Skeletal muscle tissue (tissue), 4 donors: Measurements from ENCODE around the gene SP9. TPM values are rescaled to one million over a fixed set of nuclear protein-coding genes. Genes with fewer than 3 reads are reported as not detected.

Source experiments
- H3K27ac ChIP-seq: one replicate; pipeline ENCODE4 v1.7.0; 2013; ENCODE audit warnings: mild to moderate bottlenecking, low read depth, low read length, inconsistent platforms
- H3K27me3 ChIP-seq, 3 donors: one replicate each; pipeline ENCODE4 v1.7.0; 2013; ENCODE audit warnings: low read length in 3 of 3; ENCODE audit not compliant: control insufficient read depth in 3 of 3, insufficient read depth in 3 of 3
- H3K36me3 ChIP-seq, 3 donors: one replicate each; pipeline ENCODE4 v1.7.0; 2013; ENCODE audit warnings: low read length in 3 of 3; ENCODE audit not compliant: control insufficient read depth in 3 of 3, insufficient read depth in 3 of 3
- H3K4me1 ChIP-seq, 3 donors: one replicate each; pipeline ENCODE4 v1.7.0; 2013; ENCODE audit warnings: low read length in 3 of 3, mild to moderate bottlenecking in 3 of 3; ENCODE audit not compliant: control insufficient read depth in 3 of 3, insufficient read depth in 3 of 3
- H3K4me3 ChIP-seq, 3 donors: one replicate each; pipeline ENCODE4 v1.7.0; 2013; ENCODE audit warnings: low read length in 3 of 3
- H3K9ac ChIP-seq, 3 donors: one replicate each; pipeline ENCODE4 v1.7.0; 2013; ENCODE audit warnings: low read length in 3 of 3, mild to moderate bottlenecking in 3 of 3, moderate library complexity in 2 of 3, low read depth in 1 of 3
- H3K9me3 ChIP-seq, 3 donors: one replicate each; pipeline ENCODE4 v1.7.0; 2013; ENCODE audit warnings: low read length in 3 of 3; ENCODE audit not compliant: control insufficient read depth in 3 of 3
- total RNA-seq: library from RNA; depleted of rRNA; stranded (reverse); fragments of >200 nt; gene quantifications from one replicate; pipeline ENCODE4 v1.2.3, GENCODE V29; 2014
- donor health status: Osteomylitis.

The SP9 gene
- total RNA-seq = not detected

- Histone ChIP-seq H3K4me3 (peak within 1 kb of the TSS; percentile 61 to 70 (median 63)), H3K27me3 (peaks cover 88 to 92% (median 90%) of the 10 kb centered on the region in 3 donors), H3K36me3 (no peaks in the 10 kb centered on the region), H3K9ac (peak within 1 kb of the TSS in 1 of 3 donors; percentile 16), H3K9me3 (no peaks in the 10 kb centered on the region), H3K27ac (no peak within 1 kb of the TSS), H3K4me1 (peaks cover 21 to 31% (median 22%) of the 10 kb centered on the region in 3 donors)
Measured at GRCh38 chr2:174334781-174335251, at the start of gene SP9. Gene SP9 (plus strand): TSS chr2:174334954. CDS start chr2:174335093, 139 bp downstream.

- no peaks in the 10 kb centered on the region for H3K36me3 ChIP-seq
- H3K9ac ChIP-seq = no peak overlapping the region
- H3K27ac ChIP-seq = no peak overlapping the region
- H3K27me3 ChIP-seq = no peaks in the 10 kb centered on the region
- no peaks in the 10 kb centered on the region for H3K9me3 ChIP-seq
- no peaks in the 10 kb centered on the region for H3K4me1 ChIP-seq
- no peak overlapping the region for H3K4me3 ChIP-seq
Measured at GRCh38 chr2:174286172-174286571, 48.6 kb upstream of the SP9 start.

GRCh38 chr2:174292908-174293307, 41.8 kb upstream of the SP9 start:
- Histone ChIP-seq H3K4me1 (no peaks in the 10 kb centered on the region), H3K9me3 (peaks cover 0 to 4% (median 0%) of the 10 kb centered on the region in 3 donors), H3K27me3 (no peaks in the 10 kb centered on the region), H3K4me3 (no peak overlapping the region), H3K36me3 (no peaks in the 10 kb centered on the region), H3K27ac (no peak overlapping the region), H3K9ac (no peak overlapping the region)

- Histone ChIP-seq H3K4me1 (no peaks in the 10 kb centered on the region), H3K36me3 (no peaks in the 10 kb centered on the region), H3K27me3 (no peaks in the 10 kb centered on the region), H3K27ac (no peak overlapping the region), H3K9ac (no peak overlapping the region), H3K9me3 (no peaks in the 10 kb centered on the region), H3K4me3 (no peak overlapping the region)
Measured at GRCh38 chr2:174300114-174300513, 34.6 kb upstream of the SP9 start.

- Histone ChIP-seq H3K9me3 (no peaks in the 10 kb centered on the region), H3K27ac (no peak overlapping the region), H3K36me3 (no peaks in the 10 kb centered on the region), H3K27me3 (peaks cover 0 to 12% (median 5%) of the 10 kb centered on the region in 3 donors), H3K4me1 (no peaks in the 10 kb centered on the region), H3K9ac (no peak overlapping the region), H3K4me3 (no peak overlapping the region)
Measured at GRCh38 chr2:174312581-174313234, 22.0 kb upstream of the SP9 start.

GRCh38 chr2:174322149-174322548, 12.6 kb upstream of the SP9 start:
- Histone ChIP-seq H3K9ac (no peak overlapping the region), H3K4me3 (no peak overlapping the region), H3K36me3 (no peaks in the 10 kb centered on the region), H3K27ac (no peak overlapping the region), H3K4me1 (peaks cover 9 to 10% (median 10%) of the 10 kb centered on the region in 3 donors), H3K9me3 (no peaks in the 10 kb centered on the region), H3K27me3 (peaks cover 8 to 13% (median 12%) of the 10 kb centered on the region in 3 donors)

- peaks cover 14 to 19% (median 18%) of the 10 kb centered on the region in 3 donors for H3K27me3 ChIP-seq
- H3K4me1 ChIP-seq = peaks cover 13 to 14% (median 13%) of the 10 kb centered on the region in 3 donors
Measured at GRCh38 chr2:174322746-174323145, 12.0 kb upstream of the SP9 start.

GRCh38 chr2:174324530-174324929, 10.2 kb upstream of the SP9 start:
- Histone ChIP-seq H3K4me3 (no peak overlapping the region), H3K4me1 (peaks cover 13 to 14% (median 13%) of the 10 kb centered on the region in 3 donors), H3K9me3 (no peaks in the 10 kb centered on the region), H3K27me3 (peaks cover 31 to 35% (median 34%) of the 10 kb centered on the region in 3 donors), H3K27ac (no peak overlapping the region), H3K36me3 (no peaks in the 10 kb centered on the region), H3K9ac (no peak overlapping the region)

More at GRCh38 chr2:174322746-174323145, 12.0 kb upstream of the SP9 start:
- no peak overlapping the region for H3K27ac ChIP-seq
- no peak overlapping the region for H3K4me3 ChIP-seq
- H3K9ac ChIP-seq = no peak overlapping the region
- H3K36me3 ChIP-seq = no peaks in the 10 kb centered on the region
- H3K9me3 ChIP-seq = no peaks in the 10 kb centered on the region

GRCh38 chr2:174325373-174326160, 9.2 kb upstream of the SP9 start:
- peaks cover 41 to 46% (median 43%) of the 10 kb centered on the region in 3 donors for H3K27me3 ChIP-seq

More at GRCh38 chr2:174325373-174326160, 9.2 kb upstream of the SP9 start:
- H3K36me3 ChIP-seq = no peaks in the 10 kb centered on the region
- peaks cover 13 to 14% (median 13%) of the 10 kb centered on the region in 3 donors for H3K4me1 ChIP-seq
- peak overlapping the region in 1 of 3 donors; percentile 46 for H3K9ac ChIP-seq
- H3K27ac ChIP-seq = no peak overlapping the region
- H3K4me3 ChIP-seq = peak overlapping the region; percentile 49 to 68 (median 65)
- no peaks in the 10 kb centered on the region for H3K9me3 ChIP-seq
